ENCODE measurements around the gene GPR62.

Gene GPR62

Small RNA genes within 50 kb of the gene (small RNA-seq; reads per million reads assigned to genes)
- 0 reads per million in 2 experiments for gene AC115284.1
